Cardiac muscle cell (in vitro differentiated cells and primary cell): ENCODE measurements around the gene USP53. TPM values are rescaled to one million over a fixed set of nuclear protein-coding genes. Genes with fewer than 3 reads are reported as not detected.

Experiments used
- DNase-seq, 2 donors: peaks; one replicate each; pipeline versions ENCODE4 v3.0.0 to v3.0.0-alpha.2; 2010 to 2017; ENCODE audit warnings: low read depth in 1 of 2, low spot score in 1 of 2
- H3K27ac ChIP-seq: fragments of 200-600 bp; sonication (generic); 2 replicates; pipeline ENCODE4 v1.5.1; 2016
- H3K27me3 ChIP-seq: fragments of 200-600 bp; sonication (generic); 2 replicates; pipeline ENCODE4 v1.6.0; 2016; ENCODE audit warnings: control low read depth
- H3K36me3 ChIP-seq: fragments of 200-600 bp; sonication (generic); 2 replicates; pipeline ENCODE4 v1.5.1; 2016; ENCODE audit warnings: control low read depth
- H3K4me1 ChIP-seq: fragments of 200-600 bp; sonication (generic); 2 replicates; pipeline ENCODE4 v1.8.1; 2017; ENCODE audit warnings: low read depth, mild to moderate bottlenecking, mixed run types
- H3K4me3 ChIP-seq: fragments of 200-600 bp; sonication (generic); 2 replicates; pipeline ENCODE4 v1.5.1; 2016; ENCODE audit warnings: mild to moderate bottlenecking
- H3K9me3 ChIP-seq: fragments of 200-600 bp; sonication (generic); 2 replicates; pipeline ENCODE4 v1.5.1; 2017; ENCODE audit warnings: low read depth, mild to moderate bottlenecking, control low read depth
- polyA plus RNA-seq: library from polyadenylated mRNA; unstranded; fragments of >200 nt; fragmentation: Nextera tagmentation; extraction: Ambion mirVana; gene quantifications from 2 replicates; pipeline ENCODE4 v1.2.1, GENCODE V29; 2016
- total RNA-seq: library from RNA; depleted of rRNA; stranded (reverse); fragments of >200 nt; gene quantifications from 2 replicates; pipeline ENCODE4 v1.2.3, GENCODE V29; 2016
- TF ChIP-seq, protein P1 (sequence below): IDR thresholded peaks from 2 replicates; pipeline ENCODE4 v1.5.1; 2012; ENCODE audit warnings: low read depth, mild to moderate bottlenecking, low read length

USP53 gene
- total and polyA plus RNA-seq, 2 experiments from 2014 or later: 14.1 to 28.1 TPM

DNA sequence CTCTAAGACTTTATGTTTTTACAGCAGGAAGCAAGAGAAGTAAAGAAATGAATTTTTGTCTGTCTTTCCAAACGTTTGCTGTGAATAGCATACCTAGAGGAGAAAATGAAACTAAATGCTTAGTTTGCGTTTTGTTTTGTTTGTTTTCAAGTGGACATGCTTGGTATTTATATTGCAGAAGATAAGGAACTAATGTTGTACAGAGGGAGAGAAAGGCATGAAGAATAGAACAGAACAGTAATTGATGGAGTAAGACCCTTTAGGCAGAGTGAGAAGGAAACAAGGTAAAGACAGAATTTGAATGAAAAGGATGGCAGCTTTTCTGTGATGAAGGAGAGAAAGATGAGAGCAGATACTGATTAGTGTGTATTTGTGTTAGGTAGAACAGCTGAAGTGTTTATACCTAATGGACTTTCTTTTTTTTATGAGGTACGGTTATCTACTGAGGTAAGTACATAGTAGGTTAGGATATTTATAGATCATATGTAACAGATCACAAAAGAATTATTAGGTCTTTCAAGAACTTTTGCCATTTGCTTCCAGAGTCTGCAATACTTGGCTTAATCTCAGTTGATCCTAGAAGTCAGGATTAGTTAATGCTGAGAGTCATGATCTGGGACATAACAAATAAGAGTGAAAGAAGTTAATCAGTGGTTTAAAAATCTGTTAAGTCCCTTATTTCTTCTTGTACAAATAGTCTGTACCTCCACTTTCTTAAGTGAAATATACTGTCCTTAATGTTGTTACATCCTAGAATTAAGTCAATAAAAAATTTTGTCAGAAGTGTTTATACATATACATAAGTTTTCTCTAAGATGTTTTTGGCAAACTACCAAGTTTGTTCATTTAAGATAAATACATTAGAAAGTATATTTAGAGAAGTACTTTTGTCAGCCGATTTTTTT is 72.6 kb downstream of the USP53 start:
- H3K36me3 ChIP-seq: peaks cover 3% of the 10 kb centered on the region
- no peaks in the 10 kb centered on the region for H3K27me3 ChIP-seq
- no peak overlapping the region for H3K4me3 ChIP-seq
- no peaks in the 10 kb centered on the region for H3K9me3 ChIP-seq
- peak overlapping the region; percentile 41 for H3K27ac ChIP-seq
- TF ChIP-seq, protein P1, sequence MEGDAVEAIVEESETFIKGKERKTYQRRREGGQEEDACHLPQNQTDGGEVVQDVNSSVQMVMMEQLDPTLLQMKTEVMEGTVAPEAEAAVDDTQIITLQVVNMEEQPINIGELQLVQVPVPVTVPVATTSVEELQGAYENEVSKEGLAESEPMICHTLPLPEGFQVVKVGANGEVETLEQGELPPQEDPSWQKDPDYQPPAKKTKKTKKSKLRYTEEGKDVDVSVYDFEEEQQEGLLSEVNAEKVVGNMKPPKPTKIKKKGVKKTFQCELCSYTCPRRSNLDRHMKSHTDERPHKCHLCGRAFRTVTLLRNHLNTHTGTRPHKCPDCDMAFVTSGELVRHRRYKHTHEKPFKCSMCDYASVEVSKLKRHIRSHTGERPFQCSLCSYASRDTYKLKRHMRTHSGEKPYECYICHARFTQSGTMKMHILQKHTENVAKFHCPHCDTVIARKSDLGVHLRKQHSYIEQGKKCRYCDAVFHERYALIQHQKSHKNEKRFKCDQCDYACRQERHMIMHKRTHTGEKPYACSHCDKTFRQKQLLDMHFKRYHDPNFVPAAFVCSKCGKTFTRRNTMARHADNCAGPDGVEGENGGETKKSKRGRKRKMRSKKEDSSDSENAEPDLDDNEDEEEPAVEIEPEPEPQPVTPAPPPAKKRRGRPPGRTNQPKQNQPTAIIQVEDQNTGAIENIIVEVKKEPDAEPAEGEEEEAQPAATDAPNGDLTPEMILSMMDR: no peak
- H3K4me1 ChIP-seq: peaks cover 39% of the 10 kb centered on the region
- peak in 1 of 2 donors; percentile 36 for DNase-seq

DNA sequence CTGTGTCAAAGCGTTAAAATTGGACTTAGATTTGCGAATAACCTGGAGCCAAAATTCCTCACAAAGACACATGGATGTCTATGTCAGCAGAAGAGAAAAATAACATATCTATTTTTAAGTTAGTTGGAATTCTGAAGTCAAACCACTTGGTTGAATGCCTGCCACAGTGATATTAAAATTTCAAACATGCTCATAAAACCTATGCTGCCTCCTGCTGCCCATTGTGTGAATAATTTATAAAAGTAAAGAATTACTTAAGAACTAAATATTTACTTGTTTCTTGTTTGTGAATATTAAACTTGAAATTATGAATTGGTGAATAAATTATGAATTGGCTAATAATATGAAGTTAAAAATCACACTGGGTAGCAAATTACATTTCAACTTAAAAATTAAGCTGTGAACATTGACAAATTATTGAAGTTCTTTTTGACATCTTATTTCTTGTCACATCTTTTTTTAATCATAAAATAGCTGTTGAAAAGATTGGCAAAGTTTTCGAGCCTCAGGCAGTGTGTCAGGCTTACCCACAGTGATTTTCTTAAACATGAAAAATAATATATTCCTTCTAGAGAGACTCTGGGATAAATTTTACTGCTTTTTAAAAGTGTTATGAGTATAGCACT is 74.0 kb downstream of the USP53 start:
- TF ChIP-seq, protein P1: peak; percentile 53
- peaks cover 5% of the 10 kb centered on the region for H3K36me3 ChIP-seq
- no peak overlapping the region for H3K4me3 ChIP-seq
- peaks cover 32% of the 10 kb centered on the region for H3K4me1 ChIP-seq
- H3K27ac ChIP-seq: no peak overlapping the region
- peak; percentile 47 to 83 for DNase-seq
- H3K27me3 ChIP-seq: no peaks in the 10 kb centered on the region
- H3K9me3 ChIP-seq: no peaks in the 10 kb centered on the region

DNA sequence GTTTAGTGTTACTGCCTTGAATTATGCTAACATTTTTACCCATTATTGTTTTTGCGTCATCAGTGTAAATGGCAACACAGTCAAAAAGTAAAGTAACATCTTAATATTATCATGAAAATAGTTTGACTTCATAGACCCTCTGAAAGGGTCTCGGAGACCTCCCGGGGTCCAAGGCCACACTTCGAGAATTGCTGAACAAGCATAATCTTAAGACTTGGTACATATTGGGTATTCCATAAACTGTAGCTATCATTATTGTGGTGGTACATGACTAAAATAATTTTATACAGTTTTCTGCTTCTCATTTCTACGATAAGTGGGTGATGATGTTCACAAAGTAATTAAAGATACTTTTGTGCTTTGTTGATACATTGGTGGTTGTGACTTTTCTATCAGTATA is 76.8 kb downstream of the USP53 start:
- Histone ChIP-seq H3K4me1 (peaks cover 32% of the 10 kb centered on the region), H3K27ac (no peak overlapping the region), H3K27me3 (no peaks in the 10 kb centered on the region), H3K4me3 (no peak overlapping the region), H3K36me3 (peaks cover 19% of the 10 kb centered on the region), H3K9me3 (no peaks in the 10 kb centered on the region)
- DNase-seq: no peak
- TF ChIP-seq, protein P1: no peak

DNA sequence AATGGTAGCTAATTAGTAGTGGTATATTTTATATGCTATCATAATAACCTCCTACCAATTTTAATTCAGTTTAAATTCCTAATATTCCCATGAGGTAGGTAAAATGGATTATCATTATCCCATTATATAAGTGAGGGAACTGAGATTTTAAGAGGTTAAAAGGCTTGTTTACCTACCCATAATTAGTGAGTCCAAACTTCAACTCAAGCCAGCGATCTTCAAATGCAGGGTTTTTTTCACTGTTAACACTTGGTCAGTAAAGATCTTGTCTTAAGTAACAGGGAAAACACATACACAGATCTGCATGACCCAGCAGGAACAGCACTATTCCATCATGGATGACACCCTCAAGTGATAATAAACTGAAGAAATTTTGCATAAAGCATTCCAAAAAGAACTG is 78.1 kb downstream of the USP53 start:
- Histone ChIP-seq H3K27me3 (no peaks in the 10 kb centered on the region), H3K27ac (no peak overlapping the region), H3K4me1 (peaks cover 26% of the 10 kb centered on the region), H3K36me3 (peaks cover 24% of the 10 kb centered on the region), H3K9me3 (no peaks in the 10 kb centered on the region), H3K4me3 (no peak overlapping the region)
- TF ChIP-seq, protein P1: no peak
- no peak for DNase-seq

DNA sequence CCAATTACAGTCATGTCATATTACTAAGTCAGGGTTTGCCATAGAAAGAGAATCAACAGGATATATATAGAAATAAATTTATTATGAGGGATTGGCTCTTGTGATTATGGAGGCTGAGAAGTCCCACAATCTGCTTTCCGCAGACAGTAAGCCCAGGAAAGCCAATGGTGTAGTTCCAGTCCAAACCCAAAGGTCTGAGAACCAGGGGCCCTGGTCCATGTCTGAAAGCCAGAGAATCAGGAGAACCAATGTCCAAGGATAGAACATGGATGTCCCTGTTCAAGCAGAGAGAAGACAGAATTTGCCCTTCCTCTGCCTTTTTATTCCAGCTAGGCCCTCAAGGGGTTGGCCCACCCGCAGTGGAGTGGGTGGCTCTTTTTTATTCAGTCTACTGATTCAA is 83.8 kb downstream of the USP53 start:
- Histone ChIP-seq H3K27me3 (no peaks in the 10 kb centered on the region), H3K27ac (peak overlapping the region; percentile 5), H3K4me1 (peaks cover 6% of the 10 kb centered on the region), H3K36me3 (peaks cover 26% of the 10 kb centered on the region), H3K9me3 (no peaks in the 10 kb centered on the region), H3K4me3 (no peak overlapping the region)
- no peak for DNase-seq
- TF ChIP-seq, protein P1: no peak
